ENCODE results near the gene CLASRP. TPM values are rescaled to one million over a fixed set of nuclear protein-coding genes. Genes with fewer than 3 reads are reported as not detected.

The CLASRP gene
- polyA plus RNA-seq, 1 donor (not counting 4 experiments of a cell fraction or from before 2014, with no cell fraction given) = 21.4 TPM

DNA sequence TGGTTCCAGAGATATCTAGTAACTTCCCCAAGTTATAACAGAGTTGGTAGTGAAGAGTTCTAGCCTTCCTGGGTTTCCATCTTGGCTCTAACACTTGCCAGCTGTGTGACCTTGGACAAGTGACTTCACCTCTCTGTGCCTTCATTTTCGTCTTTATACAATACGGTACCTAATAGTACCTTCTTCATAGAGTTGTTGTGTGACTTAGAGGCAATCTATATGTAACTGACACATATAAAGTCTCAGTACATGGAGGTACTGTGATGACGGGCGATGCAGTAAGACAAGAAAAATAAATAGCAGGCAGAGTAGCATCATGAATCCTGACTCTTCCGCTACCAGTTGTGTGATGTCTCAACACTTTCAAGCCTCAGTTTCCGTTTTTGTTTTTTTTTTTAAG is 8.0 kb upstream of the CLASRP start:
- H3K79me2 ChIP-seq (ENCODE audit: control insufficient read depth, insufficient read depth, low read length) = no peaks in the 10 kb centered on the region
- dilution Hi-C loops (cut with MboI; ENCODE audit: extremely low pct_ligation_motif_present, low sequenced_read_pairs) = no loop called here
- no peak overlapping the region for H3K9ac ChIP-seq (ENCODE audit: control insufficient read depth, extremely low read depth, insufficient read depth, low read length)
- H3K36me3 ChIP-seq (ENCODE audit: control insufficient read depth in 2 of 2, extremely low read depth in 1 of 2, insufficient read depth in 2 of 2, low read length in 2 of 2) = peaks cover 9 to 10% of the 10 kb centered on the region in 2 experiments
- no peak overlapping the region for H3K4me2 ChIP-seq (ENCODE audit: control insufficient read depth, extremely low read depth, insufficient read depth, low read depth, low read length)
- H3K9me1 ChIP-seq (ENCODE audit: control insufficient read depth, extremely low read depth, insufficient read depth, low read length) = no peaks in the 10 kb centered on the region
- H2AFZ ChIP-seq (ENCODE audit: control insufficient read depth, low read length) = no peak overlapping the region
- no peaks in the 10 kb centered on the region for H3K27me3 ChIP-seq (ENCODE audit: control insufficient read depth, extremely low read depth, insufficient read depth, low read length)
- no peak overlapping the region for H3K4me3 ChIP-seq (ENCODE audit: control insufficient read depth in 2 of 3, extremely low read depth in 1 of 3, insufficient read depth in 2 of 3, low read depth in 1 of 3, low read length in 3 of 3)
- H3K27ac ChIP-seq (ENCODE audit: control insufficient read depth, insufficient read depth, low read length) = no peak overlapping the region
- no peak for FAIRE-seq
- TF ChIP-seq EZH2 (IDR thresholded peaks at IDR 0.05; ENCODE audit: low read length) = no peak
- TF ChIP-seq, protein P1, sequence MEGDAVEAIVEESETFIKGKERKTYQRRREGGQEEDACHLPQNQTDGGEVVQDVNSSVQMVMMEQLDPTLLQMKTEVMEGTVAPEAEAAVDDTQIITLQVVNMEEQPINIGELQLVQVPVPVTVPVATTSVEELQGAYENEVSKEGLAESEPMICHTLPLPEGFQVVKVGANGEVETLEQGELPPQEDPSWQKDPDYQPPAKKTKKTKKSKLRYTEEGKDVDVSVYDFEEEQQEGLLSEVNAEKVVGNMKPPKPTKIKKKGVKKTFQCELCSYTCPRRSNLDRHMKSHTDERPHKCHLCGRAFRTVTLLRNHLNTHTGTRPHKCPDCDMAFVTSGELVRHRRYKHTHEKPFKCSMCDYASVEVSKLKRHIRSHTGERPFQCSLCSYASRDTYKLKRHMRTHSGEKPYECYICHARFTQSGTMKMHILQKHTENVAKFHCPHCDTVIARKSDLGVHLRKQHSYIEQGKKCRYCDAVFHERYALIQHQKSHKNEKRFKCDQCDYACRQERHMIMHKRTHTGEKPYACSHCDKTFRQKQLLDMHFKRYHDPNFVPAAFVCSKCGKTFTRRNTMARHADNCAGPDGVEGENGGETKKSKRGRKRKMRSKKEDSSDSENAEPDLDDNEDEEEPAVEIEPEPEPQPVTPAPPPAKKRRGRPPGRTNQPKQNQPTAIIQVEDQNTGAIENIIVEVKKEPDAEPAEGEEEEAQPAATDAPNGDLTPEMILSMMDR (optimal IDR thresholded peaks at IDR 0.05 in 1 of 3, IDR thresholded peaks at IDR 0.05 in 1 of 3, conservative IDR thresholded peaks at IDR 0.05 in 1 of 3; ENCODE audit: extremely low read depth in 1 of 3, insufficient read depth in 2 of 3, low read length in 3 of 3) = no peak
- no peaks in the 10 kb centered on the region for H3K9me3 ChIP-seq (ENCODE audit: control insufficient read depth, low read depth, low read length)
- DNase-seq (ENCODE audit: low read depth, low spot score) = no peak
- H4K20me1 ChIP-seq (ENCODE audit: control insufficient read depth, extremely low read depth, insufficient read depth, low read length) = no peaks in the 10 kb centered on the region
- H3K4me1 ChIP-seq (ENCODE audit: control insufficient read depth, extremely low read depth, insufficient read depth, low read length) = no peaks in the 10 kb centered on the region

DNA sequence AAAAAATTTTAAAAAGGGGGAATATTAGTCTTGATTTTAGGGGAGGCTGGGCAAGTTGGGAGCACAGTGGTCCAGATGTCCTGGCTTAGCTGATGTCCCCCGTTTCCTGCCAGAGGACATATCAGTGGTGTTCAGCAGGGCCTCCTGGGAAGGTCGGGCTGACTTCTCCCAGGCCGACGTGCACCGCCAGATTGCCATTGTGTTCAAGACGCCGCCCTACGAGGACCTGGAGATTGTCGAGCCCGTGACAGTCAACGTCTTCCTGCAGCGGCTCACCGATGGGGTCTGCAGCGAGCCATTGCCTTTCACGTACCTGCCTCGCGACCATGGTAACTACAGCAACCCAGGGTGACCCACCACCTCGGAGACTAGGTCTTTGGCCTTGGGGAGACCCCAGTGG is 6.4 kb upstream of the CLASRP start:
- Histone ChIP-seq H3K36me3 (ENCODE audit: control insufficient read depth in 2 of 2, extremely low read depth in 1 of 2, insufficient read depth in 2 of 2, low read length in 2 of 2) (peaks cover 11 to 13% of the 10 kb centered on the region in 2 experiments), H2AFZ (ENCODE audit: control insufficient read depth, low read length) (no peak overlapping the region), H3K4me3 (ENCODE audit: control insufficient read depth in 2 of 3, extremely low read depth in 1 of 3, insufficient read depth in 2 of 3, low read depth in 1 of 3, low read length in 3 of 3) (no peak overlapping the region), H3K4me1 (ENCODE audit: control insufficient read depth, extremely low read depth, insufficient read depth, low read length) (no peaks in the 10 kb centered on the region), H3K27me3 (ENCODE audit: control insufficient read depth, extremely low read depth, insufficient read depth, low read length) (no peaks in the 10 kb centered on the region), H3K4me2 (ENCODE audit: control insufficient read depth, extremely low read depth, insufficient read depth, low read depth, low read length) (no peak overlapping the region), H3K9ac (ENCODE audit: control insufficient read depth, extremely low read depth, insufficient read depth, low read length) (no peak overlapping the region), H3K9me1 (ENCODE audit: control insufficient read depth, extremely low read depth, insufficient read depth, low read length) (no peaks in the 10 kb centered on the region), H3K27ac (ENCODE audit: control insufficient read depth, insufficient read depth, low read length) (no peak overlapping the region), H3K79me2 (ENCODE audit: control insufficient read depth, insufficient read depth, low read length) (no peaks in the 10 kb centered on the region), H4K20me1 (ENCODE audit: control insufficient read depth, extremely low read depth, insufficient read depth, low read length) (no peaks in the 10 kb centered on the region), H3K9me3 (ENCODE audit: control insufficient read depth, low read depth, low read length) (no peaks in the 10 kb centered on the region)
- FAIRE-seq (no peak), DNase-seq (ENCODE audit: low read depth, low spot score) (no peak)
- TF ChIP-seq, protein P1 (optimal IDR thresholded peaks at IDR 0.05 in 1 of 3, IDR thresholded peaks at IDR 0.05 in 1 of 3, conservative IDR thresholded peaks at IDR 0.05 in 1 of 3; ENCODE audit: extremely low read depth in 1 of 3, insufficient read depth in 2 of 3, low read length in 3 of 3) = no peak
- no peak for TF ChIP-seq EZH2 (IDR thresholded peaks at IDR 0.05; ENCODE audit: low read length)
- dilution Hi-C loops (cut with MboI; ENCODE audit: extremely low pct_ligation_motif_present, low sequenced_read_pairs) = no loop called here
